ENCODE results near the gene HACD2. TPM values are rescaled to one million over a fixed set of nuclear protein-coding genes. Genes with fewer than 3 reads are reported as not detected.

HACD2 gene
- total RNA-seq, 1 experiment from 2014 or later: 97.7 TPM

DNA sequence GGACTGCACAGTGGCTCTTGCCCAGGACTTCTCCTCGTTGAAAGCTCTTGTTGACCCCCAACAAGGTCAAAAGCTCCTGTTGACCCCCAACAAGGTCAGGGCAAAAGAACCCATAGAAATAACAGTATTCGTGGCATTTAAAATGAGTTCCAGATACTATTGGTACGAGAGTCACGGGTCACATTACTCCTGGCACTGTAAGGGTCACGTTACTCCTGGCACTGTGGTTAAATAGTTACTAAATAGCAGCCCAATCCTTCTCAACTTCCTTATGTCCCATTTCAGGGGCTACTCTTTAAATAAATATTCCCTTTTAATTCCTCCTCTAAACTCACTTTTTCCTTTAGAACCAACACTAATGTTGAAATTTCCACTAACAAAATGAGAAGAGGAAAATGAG is 117.8 kb downstream of the HACD2 start:
- no peak for TF ChIP-seq CTCF (IDR thresholded peaks at IDR 0.05; ENCODE audit: unreplicated experiment)
- ChIA-PET POLR2A (interaction anchor here (1.2 kb wide), 1 partner anchor 22 kb away, joined by 3 read pairs; no protein-coding TSS in a partner anchor), CTCF (interaction anchor here (0.6 to 0.7 kb wide), 2 partner anchors 140 to 195 kb away, joined by 3 to 4 read pairs; no protein-coding TSS in a partner anchor)
- Mint-ChIP-seq H3K27me3 (ENCODE audit: insufficient read depth, unreplicated experiment) (peaks cover 55% of the 10 kb centered on the region), H3K4me3 (ENCODE audit: unreplicated experiment) (no peak overlapping the region), H3K4me1 (ENCODE audit: insufficient read depth, unreplicated experiment) (no peaks in the 10 kb centered on the region), H3K27ac (ENCODE audit: low read depth, unreplicated experiment) (no peak overlapping the region), H3K36me3 (ENCODE audit: insufficient read depth, unreplicated experiment) (no peaks in the 10 kb centered on the region), H3K9me3 (ENCODE audit: unreplicated experiment) (no peaks in the 10 kb centered on the region)
- DNase-seq (ENCODE audit: unreplicated experiment): no peak
- BruUV-seq (replicated peaks): no TSS peak
- intact Hi-C loops (cut with micrococcal nuclease): no loop called here

GRCh38 chr3:123464211-123464610 is 120.6 kb downstream of the HACD2 start:
- H3K36me3 Mint-ChIP-seq (ENCODE audit: insufficient read depth, unreplicated experiment): no peaks in the 10 kb centered on the region
- ChIA-PET POLR2A (no interaction called here), CTCF (interaction anchor here (0.6 to 0.7 kb wide), 3 partner anchors 15 to 144 kb away, joined by 3 to 5 read pairs (median 3); no protein-coding TSS in a partner anchor)
- H3K4me1 Mint-ChIP-seq (ENCODE audit: insufficient read depth, unreplicated experiment): no peaks in the 10 kb centered on the region
- BruUV-seq (replicated peaks): no TSS peak
- TF ChIP-seq CTCF (IDR thresholded peaks at IDR 0.05; ENCODE audit: unreplicated experiment): no peak
- DNase-seq (ENCODE audit: unreplicated experiment): no peak
- H3K27ac Mint-ChIP-seq (ENCODE audit: low read depth, unreplicated experiment): no peak overlapping the region
- no peak overlapping the region for H3K4me3 Mint-ChIP-seq (ENCODE audit: unreplicated experiment)
- H3K27me3 Mint-ChIP-seq (ENCODE audit: insufficient read depth, unreplicated experiment): peaks cover 68% of the 10 kb centered on the region
- intact Hi-C loops (cut with micrococcal nuclease): no loop called here
- H3K9me3 Mint-ChIP-seq (ENCODE audit: unreplicated experiment): no peaks in the 10 kb centered on the region

- DNase-seq (ENCODE audit: unreplicated experiment): no peak
- peaks cover 61% of the 10 kb centered on the region for H3K27me3 Mint-ChIP-seq (ENCODE audit: insufficient read depth, unreplicated experiment)
- H3K27ac Mint-ChIP-seq (ENCODE audit: low read depth, unreplicated experiment): no peak overlapping the region
- intact Hi-C loops (cut with micrococcal nuclease): no loop called here
- H3K36me3 Mint-ChIP-seq (ENCODE audit: insufficient read depth, unreplicated experiment): no peaks in the 10 kb centered on the region
- no peak for TF ChIP-seq CTCF (IDR thresholded peaks at IDR 0.05; ENCODE audit: unreplicated experiment)
- H3K4me1 Mint-ChIP-seq (ENCODE audit: insufficient read depth, unreplicated experiment): peaks cover 6% of the 10 kb centered on the region
- ChIA-PET CTCF (no interaction called here), POLR2A (no interaction called here)
- BruUV-seq (replicated peaks): no TSS peak
- no peaks in the 10 kb centered on the region for H3K9me3 Mint-ChIP-seq (ENCODE audit: unreplicated experiment)
- H3K4me3 Mint-ChIP-seq (ENCODE audit: unreplicated experiment): no peak overlapping the region
These were observed 125.0 kb downstream of the HACD2 start for GRCh38 chr3:123459862-123460261.

- Mint-ChIP-seq H3K27me3 (ENCODE audit: insufficient read depth, unreplicated experiment) (peaks cover 54% of the 10 kb centered on the region), H3K36me3 (ENCODE audit: insufficient read depth, unreplicated experiment) (no peaks in the 10 kb centered on the region), H3K27ac (ENCODE audit: low read depth, unreplicated experiment) (no peak overlapping the region), H3K4me3 (ENCODE audit: unreplicated experiment) (no peak overlapping the region), H3K4me1 (ENCODE audit: insufficient read depth, unreplicated experiment) (peaks cover 11% of the 10 kb centered on the region), H3K9me3 (ENCODE audit: unreplicated experiment) (no peaks in the 10 kb centered on the region)
- no peak for DNase-seq (ENCODE audit: unreplicated experiment)
- TF ChIP-seq CTCF (IDR thresholded peaks at IDR 0.05; ENCODE audit: unreplicated experiment): no peak
- ChIA-PET POLR2A (interaction anchor here (0.7 to 0.8 kb wide), 2 partner anchors 25 to 340 kb away, joined by 3 to 4 read pairs; no protein-coding TSS in a partner anchor), CTCF (interaction anchor here (0.7 to 1.1 kb wide), 6 partner anchors 20 to 963 kb away, joined by 3 to 5 read pairs (median 4); no protein-coding TSS in a partner anchor)
- no TSS peak for BruUV-seq (replicated peaks)
- intact Hi-C loops (cut with micrococcal nuclease): no loop called here
These were observed 126.6 kb downstream of the HACD2 start for GRCh38 chr3:123458255-123458654.

All from MCF 10A (cell line).